ENCODE results near the gene LIN37.
"Not testable (repeated sequence)": the region's sequence is repeated elsewhere in the genome, so short reads cannot be mapped to it uniquely, and the experiment has no call there.

Gene LIN37

DNA sequence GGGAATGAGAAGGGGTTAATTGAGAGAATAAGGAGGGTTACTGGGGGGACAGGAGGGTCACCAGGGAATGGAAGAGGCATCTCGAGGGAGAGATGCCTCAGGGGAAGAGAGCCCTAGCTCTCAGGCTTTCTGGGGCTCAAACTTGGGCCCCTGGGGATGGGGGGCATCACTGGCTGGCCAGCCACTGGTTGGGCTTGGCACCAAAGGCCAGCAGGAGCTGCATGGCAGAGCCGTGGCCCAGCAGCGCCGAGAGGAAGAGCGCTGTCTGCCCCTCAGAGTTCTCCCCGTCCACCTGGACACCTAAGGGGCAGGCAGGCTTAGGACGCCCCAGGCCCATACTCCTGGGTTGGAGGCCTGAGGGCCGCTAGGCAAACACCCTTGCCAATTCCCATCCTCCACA is 44.5 kb downstream of the LIN37 start:
- DNase-seq = no peak

DNA sequence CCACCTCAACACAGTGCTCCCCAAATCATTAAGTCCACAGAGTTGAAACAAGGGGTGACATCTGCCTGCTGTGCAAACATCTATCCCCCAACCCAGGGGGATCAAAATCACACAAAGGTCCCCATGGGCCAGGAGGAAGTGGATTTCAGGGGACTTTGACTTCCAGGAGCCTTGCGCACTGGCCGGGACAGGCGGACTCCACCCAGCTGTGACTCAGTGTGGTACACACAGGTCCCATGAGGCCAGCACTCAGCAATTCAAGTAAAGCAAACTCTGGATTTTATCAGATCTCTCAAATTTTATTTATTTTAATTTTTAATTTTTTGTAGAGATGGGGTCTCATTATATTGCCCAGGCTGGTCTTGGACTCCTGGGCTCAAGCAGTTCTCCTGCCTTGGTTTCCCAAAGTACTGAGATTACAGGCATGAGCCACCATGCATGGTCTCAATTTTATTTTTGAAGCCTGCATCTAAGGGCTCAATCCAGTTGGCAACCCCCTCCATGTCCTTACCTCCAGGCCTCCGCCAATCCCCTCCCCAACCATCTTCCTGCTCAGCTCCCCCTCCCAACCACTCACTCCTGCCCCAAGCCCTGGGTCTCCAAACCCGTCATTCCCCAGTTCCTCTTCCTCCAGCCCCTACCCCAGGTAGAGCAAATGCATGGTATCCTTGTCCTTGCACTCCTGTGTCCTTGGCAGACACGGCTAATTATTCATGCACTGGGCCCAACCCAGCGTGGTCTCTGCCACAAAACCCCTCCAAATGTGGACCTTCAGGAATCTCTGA is 45.2 kb downstream of the LIN37 start:
- DNase-seq = no peak

DNA sequence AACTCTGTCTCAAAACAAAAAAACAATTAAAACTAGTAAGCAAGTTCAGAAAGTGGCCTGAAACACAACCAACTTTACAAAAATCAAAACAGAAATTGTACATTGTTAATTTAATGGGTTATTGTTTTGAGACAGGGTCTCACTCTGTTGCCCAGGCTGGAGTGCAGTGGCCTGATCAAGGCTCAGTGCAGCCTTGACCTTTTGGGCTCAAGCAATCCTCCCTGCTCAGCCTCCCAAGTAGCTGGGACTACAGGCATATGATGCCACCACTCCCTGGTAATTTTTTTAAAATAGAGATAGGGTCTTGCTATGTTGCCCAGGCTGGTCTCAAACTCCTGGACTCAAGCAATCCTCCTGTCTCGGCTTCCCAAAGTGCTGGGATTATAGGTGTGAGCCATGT is 47.2 kb downstream of the LIN37 start:
- not testable (repeated sequence) for DNase-seq

DNA sequence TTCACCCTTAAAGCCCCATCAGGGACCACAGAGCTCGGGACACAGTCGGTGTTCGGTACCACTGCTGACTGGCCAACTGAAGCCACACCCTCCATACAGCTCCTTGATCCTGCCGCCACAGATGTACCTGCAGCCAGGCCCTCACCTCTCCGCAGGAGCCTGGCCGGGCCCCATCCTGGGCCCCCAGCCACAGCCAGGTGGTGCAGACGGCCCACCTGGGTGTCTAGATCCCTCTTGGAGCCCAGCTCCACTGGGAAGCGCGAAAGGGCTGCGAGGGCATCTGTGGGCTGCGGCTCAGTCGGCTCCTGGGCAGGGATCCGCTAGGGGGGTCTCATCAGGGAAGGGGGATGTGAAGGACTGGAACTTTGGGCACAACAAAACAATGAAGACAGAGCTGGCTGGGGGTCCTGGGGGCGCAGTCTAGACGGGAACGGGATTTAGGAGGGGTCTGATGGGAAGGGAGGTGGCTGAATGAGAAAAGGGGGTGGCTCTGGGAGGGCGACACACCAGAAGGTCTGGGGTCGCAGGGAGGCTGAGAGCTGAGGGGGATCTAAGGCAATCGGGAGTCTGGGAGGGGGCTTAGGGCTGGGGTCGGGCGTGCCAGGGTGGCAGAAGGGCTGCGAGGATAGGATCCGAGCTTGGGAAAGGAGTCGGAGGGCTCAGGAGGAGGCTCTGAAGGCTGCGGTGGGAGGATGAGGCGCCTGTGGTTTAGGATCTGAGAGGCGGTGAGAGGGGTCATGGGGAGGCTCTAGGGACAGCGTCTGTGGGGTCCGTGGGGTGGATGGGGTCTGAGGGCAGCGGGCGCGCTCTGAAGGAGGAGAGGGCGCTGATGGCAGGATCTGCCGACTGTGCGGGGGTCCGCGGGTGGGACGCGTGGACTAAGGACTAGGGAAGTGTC is 48.5 kb downstream of the LIN37 start:
- DNase-seq = no peak

DNA sequence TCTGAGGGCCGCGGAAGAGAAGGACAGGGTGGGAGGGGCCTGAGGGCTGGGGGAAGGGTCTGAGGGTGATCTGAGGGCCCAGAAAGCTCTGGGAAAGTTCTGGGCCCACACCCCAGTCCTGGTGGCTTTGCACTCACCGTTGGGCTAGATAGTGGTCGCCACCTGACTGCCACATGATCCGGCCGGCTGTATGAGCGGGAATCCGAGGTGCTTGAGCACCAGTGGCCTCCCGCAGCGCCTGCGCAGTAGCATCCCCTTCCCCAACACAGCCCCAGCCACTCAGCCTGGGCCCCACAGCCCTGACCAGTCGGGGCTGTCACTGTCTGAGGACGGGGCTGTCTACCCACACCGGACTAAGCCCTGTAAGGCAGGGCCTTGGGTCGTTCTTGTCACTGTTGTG is 49.3 kb downstream of the LIN37 start:
- DNase-seq = no peak

DNA sequence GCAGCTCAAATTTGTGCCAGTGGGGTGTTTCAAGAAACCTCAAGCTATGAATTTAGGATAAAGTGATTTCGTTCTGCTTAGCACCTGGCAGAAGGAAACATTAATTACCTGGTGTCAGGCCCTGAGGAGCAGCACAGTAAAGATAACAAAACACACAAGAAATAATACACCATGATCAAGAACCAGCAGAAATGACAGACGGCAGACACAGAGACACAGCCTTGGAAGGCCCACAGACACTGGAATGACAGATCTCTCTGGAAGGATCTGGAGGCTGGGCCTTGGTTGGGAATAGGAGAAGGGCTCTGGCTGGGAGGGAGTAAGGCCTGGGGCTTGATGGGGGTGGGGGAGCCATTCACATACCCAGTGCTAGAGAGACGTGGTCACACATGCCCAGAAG is 53.5 kb downstream of the LIN37 start:
- DNase-seq = no peak
